ENCODE data around the gene ETS1. TPM values are rescaled to one million over a fixed set of nuclear protein-coding genes. Genes with fewer than 3 reads are reported as not detected.

ETS1 gene
- total and polyA plus RNA-seq, 12 donors, result 9.6 to 61.7 (median 43.1) TPM

GRCh38 chr11:128424851-128425285, 162.5 kb downstream of the ETS1 start:
- H3K27me3 ChIP-seq, result no peaks in the 10 kb centered on the region
- TF ChIP-seq POLR2A (IDR thresholded peaks at IDR 0.05) (no peak), CTCF (IDR thresholded peaks at IDR 0.05) (no peak)
- H3K36me3 ChIP-seq (replicated peaks in 1 of 2), result no peaks in the 10 kb centered on the region
- H3K4me3 ChIP-seq, result no peak overlapping the region
- no peak for DNase-seq
- intact Hi-C loops (cut with DNase I), result no loop called here
- H3K27ac ChIP-seq, result peak overlapping the region in 1 of 5 donors; percentile 55
- 53 to 82% (median 78%) methylated on average over 7 to 8 of the region's 8 CpGs for WGBS, 4 donors
- H3K9me3 ChIP-seq (replicated peaks in 1 of 3), result no peaks in the 10 kb centered on the region
- peaks cover 0 to 4% of the 10 kb centered on the region in 2 donors for H3K4me1 ChIP-seq (replicated peaks in 1 of 2)

GRCh38 chr11:128424271-128424711, 163.1 kb downstream of the ETS1 start:
- peaks cover 0 to 4% of the 10 kb centered on the region in 2 donors for H3K4me1 ChIP-seq (replicated peaks in 1 of 2)
- intact Hi-C loops (cut with DNase I), result no loop called here
- H3K4me3 ChIP-seq, result no peak overlapping the region
- H3K27me3 ChIP-seq, result no peaks in the 10 kb centered on the region
- TF ChIP-seq CTCF (IDR thresholded peaks at IDR 0.05) (no peak), POLR2A (IDR thresholded peaks at IDR 0.05) (no peak)
- no peaks in the 10 kb centered on the region for H3K9me3 ChIP-seq (replicated peaks in 1 of 3)
- WGBS, 4 donors, result 35 to 55% (median 52%) methylated on average over 8 of the region's 8 CpGs
- H3K36me3 ChIP-seq (replicated peaks in 1 of 2), result no peaks in the 10 kb centered on the region
- DNase-seq, result peak in 2 of 7 donors; percentile 45 to 60
- H3K27ac ChIP-seq, result peak overlapping the region in 1 of 5 donors; percentile 55

DNA sequence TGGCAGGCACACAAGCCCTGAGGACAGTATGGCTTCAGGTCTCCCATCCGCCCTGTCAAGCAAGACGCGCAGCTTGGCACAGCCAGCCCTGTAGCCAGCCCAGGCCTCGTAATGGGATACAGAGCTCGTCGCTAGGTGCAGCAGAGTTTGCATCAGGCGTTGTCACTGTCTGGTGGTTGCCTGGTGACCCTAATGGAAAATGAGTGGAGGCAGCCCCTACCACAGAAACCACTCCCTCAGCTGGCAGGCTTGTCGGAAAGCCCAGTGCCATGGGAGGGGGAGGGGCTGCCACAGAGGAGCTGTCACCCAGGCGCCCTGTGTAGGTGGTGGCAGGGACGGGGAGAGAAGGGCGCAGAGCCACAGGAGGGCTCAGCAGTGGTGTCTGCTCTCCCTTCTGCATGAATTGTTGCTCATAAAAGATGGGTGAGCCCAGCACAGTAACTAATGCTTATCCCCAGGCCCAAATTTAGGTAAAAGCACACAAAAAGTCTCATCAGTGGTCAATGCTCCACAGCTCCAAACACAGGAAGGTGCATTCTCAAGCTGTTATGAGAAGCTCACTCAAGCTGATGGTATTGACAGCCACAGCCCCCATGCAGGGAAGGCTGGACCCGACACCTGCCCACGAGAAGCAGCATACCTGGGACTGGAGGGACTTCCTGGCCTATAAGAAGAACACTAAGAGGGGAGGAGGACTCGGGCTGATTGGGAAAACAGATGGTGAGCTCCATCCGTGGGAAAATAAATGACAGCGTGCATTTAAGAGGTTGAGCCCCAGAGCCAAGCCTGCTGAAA, 164.6 kb downstream of the ETS1 start:
- peaks cover 0 to 11% of the 10 kb centered on the region in 2 donors for H3K4me1 ChIP-seq (replicated peaks in 1 of 2)
- 81 to 88% (median 86%) methylated on average over 6 to 16 of the region's 16 CpGs for WGBS, 4 donors
- no peak overlapping the region for H3K27ac ChIP-seq
- H3K4me3 ChIP-seq, result no peak overlapping the region
- intact Hi-C loops (cut with DNase I), result no loop called here
- H3K36me3 ChIP-seq (replicated peaks in 1 of 2), result no peaks in the 10 kb centered on the region
- no peaks in the 10 kb centered on the region for H3K9me3 ChIP-seq (replicated peaks in 1 of 3)
- DNase-seq, result peak in 2 of 7 donors; percentile 40 to 70
- TF ChIP-seq POLR2A (IDR thresholded peaks at IDR 0.05), result no peak
- TF ChIP-seq CTCF (IDR thresholded peaks at IDR 0.05), result no peak
- H3K27me3 ChIP-seq, result no peaks in the 10 kb centered on the region

DNA sequence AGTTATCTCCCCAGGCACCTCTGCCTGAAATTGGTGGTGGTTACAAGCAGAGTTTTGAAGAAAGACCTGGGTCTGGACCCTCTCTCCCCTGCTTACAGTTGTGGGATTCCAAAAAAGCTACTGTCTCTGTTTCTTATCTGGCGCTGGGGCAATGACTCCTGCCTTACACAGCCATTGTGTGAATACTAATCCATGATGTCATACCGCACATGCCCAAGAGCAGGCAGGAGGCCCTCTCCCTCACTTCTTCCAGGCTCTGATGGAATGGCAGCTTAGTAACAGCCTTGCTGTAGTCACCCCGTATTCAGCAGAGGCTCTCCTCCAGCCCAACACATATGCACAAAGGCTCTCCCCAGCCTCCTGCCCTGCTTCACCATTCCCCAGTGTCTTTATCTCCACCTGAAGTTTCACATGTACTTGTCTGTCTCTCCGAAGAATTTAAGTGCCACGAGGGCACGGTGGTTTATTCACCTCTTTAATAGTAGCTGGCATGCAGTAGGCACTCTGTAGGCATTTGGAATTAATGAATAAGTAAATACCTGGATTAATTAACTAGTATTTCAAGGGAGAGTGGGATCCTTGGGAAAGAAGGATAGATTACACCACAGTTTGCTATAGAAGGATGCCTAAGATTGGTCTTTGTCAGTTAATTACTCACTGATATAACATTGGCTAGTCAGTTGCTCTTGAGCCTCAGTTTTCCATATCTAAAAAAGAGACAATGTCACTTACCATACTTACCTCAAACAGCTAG, 165.6 kb downstream of the ETS1 start:
- Histone ChIP-seq H3K27ac (no peak overlapping the region), H3K36me3 (replicated peaks in 1 of 2) (no peaks in the 10 kb centered on the region), H3K9me3 (replicated peaks in 1 of 3) (no peaks in the 10 kb centered on the region), H3K4me1 (replicated peaks in 1 of 2) (peaks cover 0 to 20% of the 10 kb centered on the region in 2 donors), H3K27me3 (no peaks in the 10 kb centered on the region), H3K4me3 (no peak overlapping the region)
- DNase-seq, result no peak
- intact Hi-C loops (cut with DNase I), result no loop called here
- no peak for TF ChIP-seq POLR2A (IDR thresholded peaks at IDR 0.05)
- TF ChIP-seq CTCF (IDR thresholded peaks at IDR 0.05), result no peak
- WGBS, 4 donors, result 83 to 90% (median 88%) methylated on average over 6 of the region's 6 CpGs

All from adrenal gland (tissue), 12 donors.